Endothelial cell of umbilical vein (primary cell): ENCODE results near the gene FYTTD1. TPM values are rescaled to one million over a fixed set of nuclear protein-coding genes. Genes with fewer than 3 reads are reported as not detected.

Experiments
- BruUV-seq: library from RNA; stranded (reverse); fragments of 400-500 nt; replicated peaks from 2 replicates; lab custom pipeline; 2021; lab: Mats Ljungman, UMichigan
- CTCF ChIA-PET: fragments of 300-600, 350-600 bp; sonication (Branson Sonifier 250); formaldehyde crosslinking; loops from one replicate; lab custom pipeline; 2021; ENCODE audit warnings: antibody characterized with exemption, inconsistent platforms; lab: Charles Lee
- POLR2A ChIA-PET: fragments of 300-600, 350-600 bp; sonication (Branson Sonifier 250); formaldehyde crosslinking; loops from one replicate; lab custom pipeline; 2021; ENCODE audit warnings: antibody characterized with exemption, inconsistent platforms; lab: Charles Lee
- DNase-seq: peaks from one replicate; pipeline ENCODE4 v3.0.0-alpha.2; 2011; ENCODE audit warnings: low read depth, low spot score
- FAIRE-seq: peaks from 2 replicates; lab custom pipeline; 2011; peaks lifted over from hg19 to GRCh38; lab: Jason Lieb, UNC
- H2AFZ ChIP-seq: 2 replicates; pipeline ENCODE4 v1.6.0; 2012; ENCODE audit warnings: low read depth, low read length, control low read depth, inconsistent platforms
- H3K27ac ChIP-seq: 2 replicates; pipeline ENCODE4 v1.5.1; 2011; ENCODE audit warnings: low read depth, mild to moderate bottlenecking, control low read depth, low read length, moderate library complexity; ENCODE audit not compliant: insufficient read depth
- H3K27me3 ChIP-seq, 2 experiments: 2 replicates each; pipeline versions ENCODE4 v1.6.0 to v1.6.1; 2011; ENCODE audit warnings: low read length in 2 of 2, mixed read lengths in 1 of 2; ENCODE audit not compliant: control insufficient read depth in 2 of 2, insufficient read depth in 2 of 2
- H3K36me3 ChIP-seq, 2 experiments: 2 replicates in 1 of 2; 3 replicates in 1 of 2; pipeline ENCODE4 v1.5.1; 2011; ENCODE audit warnings: low read length in 2 of 2, mild to moderate bottlenecking in 1 of 2, moderate library complexity in 1 of 2; ENCODE audit not compliant: control insufficient read depth in 2 of 2, insufficient read depth in 2 of 2; ENCODE audit errors: extremely low read depth in 1 of 2
- H3K4me1 ChIP-seq: 3 replicates; pipeline ENCODE4 v1.5.1; 2011; ENCODE audit warnings: mild to moderate bottlenecking, low read length; ENCODE audit not compliant: control insufficient read depth, insufficient read depth; ENCODE audit errors: extremely low read depth
- H3K4me2 ChIP-seq: 2 replicates; pipeline ENCODE4 v1.6.1; 2011; ENCODE audit warnings: low read length, control low read depth, mixed read lengths; ENCODE audit not compliant: insufficient read depth
- H3K4me3 ChIP-seq, 3 experiments: fragments of 200-600 bp in 1 of 3; sonication (generic), shearing (Covaris generic) in 1 of 3; replicated peaks in 1 of 3; 2 replicates each; pipeline ENCODE4 v1.5.1; 2011 to 2016; ENCODE audit warnings: control low read depth in 3 of 3, low read length in 3 of 3, mild to moderate bottlenecking in 2 of 3, inconsistent platforms in 1 of 3, low read depth in 1 of 3, moderate library complexity in 1 of 3; ENCODE audit not compliant: insufficient read depth in 1 of 3
- H3K79me2 ChIP-seq: 2 replicates; pipeline ENCODE4 v1.6.0; 2012; ENCODE audit warnings: low read length, inconsistent platforms; ENCODE audit not compliant: control insufficient read depth, insufficient read depth
- H3K9ac ChIP-seq: replicated peaks from 2 replicates; pipeline ENCODE3; 2011; ENCODE audit warnings: low read length, control low read depth; ENCODE audit not compliant: insufficient read depth; ENCODE audit errors: extremely low read depth
- H3K9me1 ChIP-seq: replicated peaks from 3 replicates; pipeline ENCODE4 v1.6.0; 2011; ENCODE audit warnings: mild to moderate bottlenecking, low read length; ENCODE audit not compliant: control insufficient read depth, insufficient read depth; ENCODE audit errors: extremely low read depth
- H3K9me3 ChIP-seq: replicated peaks from 2 replicates; pipeline ENCODE4 v1.5.1; 2012; ENCODE audit warnings: low read length, inconsistent platforms; ENCODE audit not compliant: control insufficient read depth, insufficient read depth
- H4K20me1 ChIP-seq: replicated peaks from 2 replicates; pipeline ENCODE3; 2011; ENCODE audit warnings: mild to moderate bottlenecking, low read length; ENCODE audit not compliant: control insufficient read depth, insufficient read depth; ENCODE audit errors: extremely low read depth
- CTCF ChIP-seq, 2 donors: IDR thresholded peaks; 1 replicate in 1 of 2; 2 replicates in 1 of 2; pipeline ENCODE4 v1.5.1; 2011; ENCODE audit warnings: low read length in 2 of 2, mild to moderate bottlenecking in 2 of 2, moderate library complexity in 2 of 2, control low read depth in 1 of 2, inconsistent platforms in 1 of 2, low read depth in 1 of 2; ENCODE audit not compliant: insufficient read depth in 1 of 2; ENCODE audit errors: extremely low read depth in 1 of 2
- EZH2 ChIP-seq: IDR thresholded peaks from 2 replicates; pipeline ENCODE4 v1.6.1; 2012; ENCODE audit warnings: borderline replicate concordance, low read depth, mild to moderate bottlenecking, moderate library complexity, low read length, inconsistent platforms; ENCODE audit not compliant: severe bottlenecking
- FOS ChIP-seq: IDR thresholded peaks from 2 replicates; pipeline ENCODE4 v1.6.1; 2011; ENCODE audit warnings: mild to moderate bottlenecking, low read length, moderate library complexity, borderline replicate concordance; ENCODE audit not compliant: insufficient read depth
- GATA2 ChIP-seq: IDR thresholded peaks from 2 replicates; pipeline ENCODE4 v1.7.0; 2011; ENCODE audit warnings: low read depth, mild to moderate bottlenecking, moderate library complexity, mixed read lengths, low read length; ENCODE audit not compliant: insufficient read length, insufficient read depth
- JUN ChIP-seq: IDR thresholded peaks from 2 replicates; pipeline ENCODE4 v1.6.1; 2011; ENCODE audit warnings: borderline replicate concordance, low read depth; ENCODE audit not compliant: insufficient read length, insufficient read depth
- MAX ChIP-seq: IDR thresholded peaks from 2 replicates; pipeline ENCODE4 v1.6.1; 2011; ENCODE audit not compliant: insufficient read depth, insufficient read length
- MYC ChIP-seq: IDR thresholded peaks from one replicate; pipeline ENCODE4 v1.6.1; 2011; ENCODE audit warnings: mild to moderate bottlenecking, low read depth, low read length
- POLR2A ChIP-seq: IDR thresholded peaks from 2 replicates; pipeline ENCODE4 v1.6.1; 2012; ENCODE audit warnings: low read depth, mild to moderate bottlenecking, control low read depth, low read length
- POLR2AphosphoS5 ChIP-seq: IDR thresholded peaks from 2 replicates; pipeline ENCODE4 v1.6.1; 2012; ENCODE audit warnings: low read depth, mild to moderate bottlenecking, control low read depth, low read length, moderate library complexity; ENCODE audit not compliant: insufficient read depth
- dilution Hi-C: fragments of 300-500 bp; cut with MboI; formaldehyde crosslinking; loops from one replicate; pipeline ENCODE4 v1.15.0; 2019; ENCODE audit warnings: low sequenced_read_pairs; ENCODE audit not compliant: extremely low pct_ligation_motif_present
- intact Hi-C: fragments of 100-400 bp; cut with micrococcal nuclease; formaldehyde crosslinking; loops from one replicate; pipeline ENCODE4 v1.10.0; 2022
- polyA plus RNA-seq, 4 experiments: library from polyadenylated mRNA; depleted of rRNA in 3 of 4; stranded (reverse) in 3 of 4; unstranded in 1 of 4; fragments of >200 nt; gene quantifications; 2 replicates each; pipeline versions ENCODE4 v1.2.1 to v1.2.3, GENCODE V29; 2011 to 2012; ENCODE audit warnings: missing spikeins in 1 of 4
- total RNA-seq: library from RNA; stranded (reverse); gene quantifications from 2 replicates; pipeline ENCODE4 v1.2.3, GENCODE V29; 2021

The FYTTD1 gene
- total and polyA plus RNA-seq, 2 donors (not counting 3 experiments of a cell fraction or from before 2014, with no cell fraction given), result 8.9 to 52.3 TPM

- no peak for TF ChIP-seq MYC
- TF ChIP-seq POLR2A, result no peak
- TF ChIP-seq CTCF (IDR thresholded peaks at IDR 0.05; ENCODE audit: extremely low read depth in 1 of 2, insufficient read depth in 1 of 2, low read depth in 1 of 2, low read length in 2 of 2), result no peak
- no peak for TF ChIP-seq POLR2AphosphoS5
- no peak for TF ChIP-seq FOS
- no peak for TF ChIP-seq JUN
- TF ChIP-seq GATA2, result no peak
- no peak for TF ChIP-seq EZH2
- TF ChIP-seq MAX, result no peak
- intact Hi-C loops, result no loop called here
- DNase-seq (peak; percentile 26), FAIRE-seq (no peak)
- Histone ChIP-seq H2AFZ (no peak overlapping the region), H4K20me1 (no peaks in the 10 kb centered on the region), H3K9me3 (no peaks in the 10 kb centered on the region), H3K36me3 (peaks cover under 1 to 4% of the 10 kb centered on the region in 2 experiments), H3K4me3 (no peak overlapping the region), H3K9me1 (no peaks in the 10 kb centered on the region), H3K4me1 (no peaks in the 10 kb centered on the region), H3K79me2 (peaks cover 10% of the 10 kb centered on the region), H3K9ac (no peak overlapping the region), H3K27me3 (no peaks in the 10 kb centered on the region), H3K27ac (no peak overlapping the region), H3K4me2 (no peak overlapping the region)
- ChIA-PET CTCF (interaction anchor here (0.8 kb wide), 1 partner anchor 9 kb away, joined by 3 read pairs; no protein-coding TSS in a partner anchor), POLR2A (no interaction called here)
- BruUV-seq, result no TSS peak
- dilution Hi-C loops, result no loop called here
Observed at GRCh38 chr3:197787412-197787811, 37.7 kb downstream of the FYTTD1 start.
